Sciatic nerve (tissue), 2 donors: ENCODE measurements around the gene AGPAT2. TPM values are rescaled to one million over a fixed set of nuclear protein-coding genes. Genes with fewer than 3 reads are reported as not detected.

Experiments
- ATAC-seq: fragments of 200-7000 bp; cut with Tn5 transposase; one replicate; pipeline ENCODE4 v1.9.1; 2020; ENCODE audit warnings: mild to moderate bottlenecking, moderate library complexity
- DNase-seq: peaks from one replicate; pipeline ENCODE4 v3.0.0-alpha.2; 2020; ENCODE audit warnings: low spot score
- intact Hi-C: fragments of 100-400 bp; cut with DNase I; formaldehyde crosslinking; loops from one replicate; pipeline ENCODE4 v1.14.2; 2022
- total RNA-seq: library from RNA; stranded (reverse); fragmentation: NEBNext Ultra II Directional; extraction: Animal tissue kit (Norgen Biotek cat#: 25700); gene quantifications from one replicate; pipeline ENCODE4 v1.2.1, GENCODE V29; 2021
- donor health status: DM: no; HTN: no; CAD: no.
- donor health status: DM: no; HTN: no; CAD: no.

AGPAT2 gene
- total RNA-seq, 1 donor from 2014 or later, result 33.9 TPM

- DNase-seq (no peak), ATAC-seq (no peak)
- intact Hi-C loops, result no loop called here
Observed at GRCh38 chr9:136692185-136693134, 5.2 kb upstream of the AGPAT2 start.

GRCh38 chr9:136691316-136692184 is 4.3 kb upstream of the AGPAT2 start:
- no peak for ATAC-seq
- intact Hi-C loops, result no loop called here
- DNase-seq, result no peak

GRCh38 chr9:136690806-136691261 is 3.6 kb upstream of the AGPAT2 start:
- intact Hi-C loops, result no loop called here
- DNase-seq (no peak), ATAC-seq (no peak)

GRCh38 chr9:136690104-136690805 is 3.0 kb upstream of the AGPAT2 start:
- intact Hi-C loops, result no loop called here
- DNase-seq, result no peak
- ATAC-seq, result no peak

- DNase-seq (no peak), ATAC-seq (no peak)
- intact Hi-C loops, result no loop called here
Observed at GRCh38 chr9:136689108-136689460, 1.8 kb upstream of the AGPAT2 start.

- DNase-seq, result no peak
- no peak for ATAC-seq
- intact Hi-C loops, result no loop called here
Observed at GRCh38 chr9:136688274-136689107, 1.2 kb upstream of the AGPAT2 start.

GRCh38 chr9:136687721-136688223 is 515 bp upstream of the AGPAT2 start:
- no peak for DNase-seq
- intact Hi-C loops, result no loop called here
- ATAC-seq, result no peak

GRCh38 chr9:136686534-136686793 is 793 bp downstream of the AGPAT2 start:
- intact Hi-C loops, result no loop called here

GRCh38 chr9:136685790-136686533 is 1.3 kb downstream of the AGPAT2 start:
- intact Hi-C loops, result no loop called here
- ATAC-seq (peak; percentile 37), DNase-seq (no peak)

More at GRCh38 chr9:136686534-136686793, 793 bp downstream of the AGPAT2 start:
- no peak for DNase-seq
- peak; percentile 0 for ATAC-seq

GRCh38 chr9:136685216-136685615 is 2.0 kb downstream of the AGPAT2 start:
- no peak for ATAC-seq
- intact Hi-C loops, result no loop called here
- no peak for DNase-seq

GRCh38 chr9:136684799-136685198 is 2.5 kb downstream of the AGPAT2 start:
- intact Hi-C loops, result no loop called here
- no peak for ATAC-seq
- no peak for DNase-seq

GRCh38 chr9:136684339-136684738 is 2.9 kb downstream of the AGPAT2 start:
- DNase-seq, result no peak
- no peak for ATAC-seq
- intact Hi-C loops, result no loop called here

- DNase-seq (no peak), ATAC-seq (no peak)
- intact Hi-C loops, result no loop called here
Observed at GRCh38 chr9:136683755-136684154, 3.5 kb downstream of the AGPAT2 start.

GRCh38 chr9:136683173-136683745 is 4.0 kb downstream of the AGPAT2 start:
- DNase-seq (no peak), ATAC-seq (no peak)
- intact Hi-C loops, result no loop called here

GRCh38 chr9:136682710-136683109 is 4.5 kb downstream of the AGPAT2 start:
- intact Hi-C loops, result no loop called here
- ATAC-seq (no peak), DNase-seq (no peak)

- intact Hi-C loops, result no loop called here
- ATAC-seq (no peak), DNase-seq (no peak)
Observed at GRCh38 chr9:136681945-136682699, 5.1 kb downstream of the AGPAT2 start.

- ATAC-seq (no peak), DNase-seq (no peak)
- intact Hi-C loops, result no loop called here
Observed at GRCh38 chr9:136681029-136681428, 6.2 kb downstream of the AGPAT2 start.
